ENCODE data around the gene CLNK. TPM values are rescaled to one million over a fixed set of nuclear protein-coding genes. Genes with fewer than 3 reads are reported as not detected.

CLNK gene, protein sequence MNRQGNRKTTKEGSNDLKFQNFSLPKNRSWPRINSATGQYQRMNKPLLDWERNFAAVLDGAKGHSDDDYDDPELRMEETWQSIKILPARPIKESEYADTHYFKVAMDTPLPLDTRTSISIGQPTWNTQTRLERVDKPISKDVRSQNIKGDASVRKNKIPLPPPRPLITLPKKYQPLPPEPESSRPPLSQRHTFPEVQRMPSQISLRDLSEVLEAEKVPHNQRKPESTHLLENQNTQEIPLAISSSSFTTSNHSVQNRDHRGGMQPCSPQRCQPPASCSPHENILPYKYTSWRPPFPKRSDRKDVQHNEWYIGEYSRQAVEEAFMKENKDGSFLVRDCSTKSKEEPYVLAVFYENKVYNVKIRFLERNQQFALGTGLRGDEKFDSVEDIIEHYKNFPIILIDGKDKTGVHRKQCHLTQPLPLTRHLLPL
- total RNA-seq, result not detected in 2 replicates

DNA sequence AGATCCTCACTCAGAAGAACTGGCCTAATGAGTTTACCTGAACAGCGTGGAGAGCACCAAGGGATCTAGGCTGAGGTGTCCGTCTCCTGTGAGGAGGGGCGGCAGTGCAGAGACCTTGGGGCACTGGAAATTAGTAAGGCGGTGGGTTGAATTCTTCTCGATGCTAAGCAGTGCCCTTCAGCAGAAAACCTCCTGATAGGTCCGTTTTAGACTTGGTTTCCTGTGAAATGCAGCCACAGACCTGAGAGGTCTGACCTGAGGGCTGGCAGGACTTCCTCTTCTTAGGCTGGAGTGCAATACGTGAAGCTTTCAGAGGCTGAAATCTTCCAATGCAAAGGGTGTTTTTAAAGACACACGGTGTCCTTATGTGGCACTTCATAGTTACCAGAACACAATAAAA, at the start of gene CLNK:
Gene CLNK, minus strand, starts transcription at position 138 of the 400 bp plus-strand sequence. CDS start 16,899 bp downstream, outside the sequence.

DNA sequence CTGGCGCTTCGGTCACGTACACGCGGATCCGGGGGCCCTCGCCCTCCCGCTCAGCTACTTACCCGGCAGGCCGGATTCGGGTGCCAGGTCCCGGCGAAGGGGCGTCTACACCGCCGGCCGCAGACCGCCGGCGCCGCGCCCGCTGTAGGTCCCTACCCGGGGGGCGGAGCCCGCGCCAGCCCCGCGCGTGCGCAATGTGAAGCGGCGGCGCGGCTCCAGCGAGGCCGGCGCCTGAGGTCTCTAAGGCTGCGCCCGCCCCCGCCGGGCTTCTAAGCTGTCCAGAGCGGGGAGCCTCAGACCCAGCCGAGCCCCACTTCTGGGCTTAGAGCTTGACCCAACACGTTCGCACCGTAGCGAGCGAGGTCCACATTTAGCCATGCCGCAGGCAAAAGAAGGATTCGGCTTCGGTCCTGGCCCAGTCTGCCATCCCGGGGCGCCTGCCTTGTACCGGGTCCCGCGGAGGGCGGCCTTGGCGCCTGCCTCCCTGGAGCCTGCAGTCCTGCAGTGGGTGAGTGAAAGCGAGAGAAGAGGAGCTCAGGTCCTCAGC, 227.2 kb downstream of the CLNK start, which contains the start of gene ZNF518B:
Gene ZNF518B, minus strand, starts transcription at position 172 of the 547 bp plus-strand sequence. CDS start 11,098 bp downstream, outside the sequence.

Other genes with a start within 250 kb of the CLNK start
- gene ZNF518B, start 227.3 kb downstream of the CLNK start, total RNA-seq, result 35.9 and 40.2 TPM in 2 replicates